ENCODE results near the gene SIRT6.

DNA sequence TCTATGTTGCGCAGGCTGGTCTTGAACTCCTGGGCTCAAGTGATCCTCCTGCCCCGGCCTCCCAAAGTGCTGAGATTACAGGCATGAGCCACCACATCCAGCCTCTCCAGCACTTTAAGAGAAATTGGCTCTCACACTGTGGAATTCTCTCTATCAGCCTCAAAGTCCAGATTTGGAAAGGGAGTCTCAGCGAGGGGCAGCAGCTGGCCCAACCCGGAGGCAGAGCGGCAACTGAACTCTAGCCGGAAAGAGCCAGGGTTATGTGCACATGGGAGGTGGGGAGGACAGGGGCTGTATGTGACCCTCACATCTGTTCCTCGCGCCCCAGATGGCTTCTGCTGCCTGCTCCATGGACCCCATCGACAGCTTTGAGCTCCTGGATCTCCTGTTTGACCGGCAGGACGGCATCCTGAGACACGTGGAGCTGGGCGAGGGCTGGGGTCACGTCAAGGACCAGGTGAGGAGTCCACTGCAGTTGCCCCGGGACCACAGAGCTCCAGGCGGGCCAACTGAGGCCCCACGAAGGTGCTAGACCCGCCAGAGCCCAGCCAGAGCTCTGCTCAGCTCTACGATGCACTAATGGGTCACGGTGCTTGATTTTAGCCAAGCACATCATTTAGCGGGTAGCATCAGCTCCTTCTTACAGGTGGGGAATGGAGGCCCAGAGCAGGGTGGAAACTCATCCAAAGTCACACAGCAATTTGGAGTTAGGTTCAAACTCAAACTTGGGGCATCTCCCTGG is 27.6 kb downstream of the SIRT6 start:
- TF ChIP-seq, protein P1, sequence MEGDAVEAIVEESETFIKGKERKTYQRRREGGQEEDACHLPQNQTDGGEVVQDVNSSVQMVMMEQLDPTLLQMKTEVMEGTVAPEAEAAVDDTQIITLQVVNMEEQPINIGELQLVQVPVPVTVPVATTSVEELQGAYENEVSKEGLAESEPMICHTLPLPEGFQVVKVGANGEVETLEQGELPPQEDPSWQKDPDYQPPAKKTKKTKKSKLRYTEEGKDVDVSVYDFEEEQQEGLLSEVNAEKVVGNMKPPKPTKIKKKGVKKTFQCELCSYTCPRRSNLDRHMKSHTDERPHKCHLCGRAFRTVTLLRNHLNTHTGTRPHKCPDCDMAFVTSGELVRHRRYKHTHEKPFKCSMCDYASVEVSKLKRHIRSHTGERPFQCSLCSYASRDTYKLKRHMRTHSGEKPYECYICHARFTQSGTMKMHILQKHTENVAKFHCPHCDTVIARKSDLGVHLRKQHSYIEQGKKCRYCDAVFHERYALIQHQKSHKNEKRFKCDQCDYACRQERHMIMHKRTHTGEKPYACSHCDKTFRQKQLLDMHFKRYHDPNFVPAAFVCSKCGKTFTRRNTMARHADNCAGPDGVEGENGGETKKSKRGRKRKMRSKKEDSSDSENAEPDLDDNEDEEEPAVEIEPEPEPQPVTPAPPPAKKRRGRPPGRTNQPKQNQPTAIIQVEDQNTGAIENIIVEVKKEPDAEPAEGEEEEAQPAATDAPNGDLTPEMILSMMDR (IDR thresholded peaks at IDR 0.05 in 2 of 3, conservative IDR thresholded peaks at IDR 0.05 in 1 of 3; ENCODE audit: control insufficient read depth in 2 of 3, extremely low read depth in 1 of 3, insufficient read depth in 1 of 3, low read depth in 3 of 3, low read length in 3 of 3) = no peak
- no peak for TF ChIP-seq POLR2A (IDR thresholded peaks at IDR 0.05; ENCODE audit: low read depth, low read length)
- no peak for TF ChIP-seq NFIC (IDR thresholded peaks at IDR 0.05; ENCODE audit: low read depth, low read length)
- TF ChIP-seq SIN3A (IDR thresholded peaks at IDR 0.05; ENCODE audit: low read depth, low read length) = no peak
- no peak for TF ChIP-seq HCFC1 (IDR thresholded peaks at IDR 0.05; ENCODE audit: low read length)
- TF ChIP-seq GATAD2B (conservative IDR thresholded peaks at IDR 0.05; ENCODE audit: low read depth) = no peak
